ENCODE measurements around the gene DPP6.
"Not testable (repeated sequence)": the region's sequence is repeated elsewhere in the genome, so short reads cannot be mapped to it uniquely, and the experiment has no call there.

Gene DPP6

GRCh38 chr7:154915600-154915999 is 863.4 kb downstream of the DPP6 start:
- in situ Hi-C loops (cut with HindIII; ENCODE audit: low sequenced_read_pairs) = no loop called here

GRCh38 chr7:154916381-154916780 is 864.2 kb downstream of the DPP6 start:
- in situ Hi-C loops (cut with HindIII; ENCODE audit: low sequenced_read_pairs) = no loop called here

GRCh38 chr7:154916856-154917807 is 864.9 kb downstream of the DPP6 start:
- in situ Hi-C loops (cut with HindIII; ENCODE audit: low sequenced_read_pairs) = no loop called here

- in situ Hi-C loops (cut with HindIII; ENCODE audit: low sequenced_read_pairs) = no loop called here
Observed at GRCh38 chr7:154917808-154918160, 865.6 kb downstream of the DPP6 start.

- in situ Hi-C loops (cut with HindIII; ENCODE audit: low sequenced_read_pairs) = no loop called here
Observed at GRCh38 chr7:154918266-154918665, 866.1 kb downstream of the DPP6 start.

- in situ Hi-C loops (cut with HindIII; ENCODE audit: low sequenced_read_pairs) = no loop called here
Observed at GRCh38 chr7:154918741-154919140, 866.5 kb downstream of the DPP6 start.

GRCh38 chr7:154919344-154920225 is 867.4 kb downstream of the DPP6 start:
- in situ Hi-C loops (cut with HindIII; ENCODE audit: low sequenced_read_pairs) = no loop called here

GRCh38 chr7:154922472-154922871 is 870.3 kb downstream of the DPP6 start:
- in situ Hi-C loops (cut with HindIII; ENCODE audit: low sequenced_read_pairs) = not testable (repeated sequence)

- in situ Hi-C loops (cut with HindIII; ENCODE audit: low sequenced_read_pairs) = no loop called here
Observed at GRCh38 chr7:154927624-154928125, 875.5 kb downstream of the DPP6 start.

GRCh38 chr7:154928136-154929005 is 876.2 kb downstream of the DPP6 start:
- in situ Hi-C loops (cut with HindIII; ENCODE audit: low sequenced_read_pairs) = no loop called here

- in situ Hi-C loops (cut with HindIII; ENCODE audit: low sequenced_read_pairs) = no loop called here
Observed at GRCh38 chr7:154929006-154929726, 877.0 kb downstream of the DPP6 start.

GRCh38 chr7:154931906-154932305 is 879.7 kb downstream of the DPP6 start:
- in situ Hi-C loops (cut with HindIII; ENCODE audit: low sequenced_read_pairs) = no loop called here

GRCh38 chr7:154934353-154934952 is 882.3 kb downstream of the DPP6 start:
- in situ Hi-C loops (cut with HindIII; ENCODE audit: low sequenced_read_pairs) = not testable (repeated sequence)

GRCh38 chr7:154937837-154938236 is 885.6 kb downstream of the DPP6 start:
- in situ Hi-C loops (cut with HindIII; ENCODE audit: low sequenced_read_pairs) = no loop called here

- in situ Hi-C loops (cut with HindIII; ENCODE audit: low sequenced_read_pairs) = no loop called here
Observed at GRCh38 chr7:154942691-154943090, 890.5 kb downstream of the DPP6 start.

Data from DLD1 (cell line).